ENCODE data around the gene CCL19.

DNA sequence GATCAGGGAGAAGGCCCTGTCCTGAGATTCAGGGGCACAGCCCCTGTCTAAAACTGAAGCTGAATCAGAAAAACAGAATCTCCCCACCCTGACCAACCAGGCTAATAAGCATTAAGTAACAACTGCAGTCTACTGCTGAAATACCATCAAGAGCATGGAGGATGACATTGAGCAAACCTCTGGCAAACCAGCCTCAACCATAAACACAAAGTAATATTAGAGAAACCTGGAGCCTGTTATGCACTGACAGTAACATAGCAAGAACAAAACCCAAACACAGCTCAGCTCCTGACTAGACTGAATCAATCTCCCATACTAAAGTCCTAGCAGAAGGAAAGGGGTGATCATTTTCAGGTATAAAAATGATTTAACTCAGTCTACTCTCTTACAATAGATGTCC is 43.6 kb upstream of the CCL19 start:
- TF ChIP-seq, protein P1, sequence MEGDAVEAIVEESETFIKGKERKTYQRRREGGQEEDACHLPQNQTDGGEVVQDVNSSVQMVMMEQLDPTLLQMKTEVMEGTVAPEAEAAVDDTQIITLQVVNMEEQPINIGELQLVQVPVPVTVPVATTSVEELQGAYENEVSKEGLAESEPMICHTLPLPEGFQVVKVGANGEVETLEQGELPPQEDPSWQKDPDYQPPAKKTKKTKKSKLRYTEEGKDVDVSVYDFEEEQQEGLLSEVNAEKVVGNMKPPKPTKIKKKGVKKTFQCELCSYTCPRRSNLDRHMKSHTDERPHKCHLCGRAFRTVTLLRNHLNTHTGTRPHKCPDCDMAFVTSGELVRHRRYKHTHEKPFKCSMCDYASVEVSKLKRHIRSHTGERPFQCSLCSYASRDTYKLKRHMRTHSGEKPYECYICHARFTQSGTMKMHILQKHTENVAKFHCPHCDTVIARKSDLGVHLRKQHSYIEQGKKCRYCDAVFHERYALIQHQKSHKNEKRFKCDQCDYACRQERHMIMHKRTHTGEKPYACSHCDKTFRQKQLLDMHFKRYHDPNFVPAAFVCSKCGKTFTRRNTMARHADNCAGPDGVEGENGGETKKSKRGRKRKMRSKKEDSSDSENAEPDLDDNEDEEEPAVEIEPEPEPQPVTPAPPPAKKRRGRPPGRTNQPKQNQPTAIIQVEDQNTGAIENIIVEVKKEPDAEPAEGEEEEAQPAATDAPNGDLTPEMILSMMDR (IDR thresholded peaks at IDR 0.05) = no peak
- no peak for TF ChIP-seq POLR2A (IDR thresholded peaks at IDR 0.05)

All from lower leg skin (tissue), 3 donors.